Testis (tissue), 2 donors: Measurements from ENCODE around the gene AKAP8L.

Experiments
- CTCF ChIP-seq, 3 experiments: fragments of 450-650 bp in 2 of 3; fragments of 200-600 bp in 1 of 3; sonication (generic) in 1 of 3; IDR thresholded peaks; one replicate each; pipeline ENCODE4 v1.5.1; 2016 to 2019; ENCODE audit warnings: antibody characterized with exemption in 3 of 3, mild to moderate bottlenecking in 2 of 3, moderate library complexity in 1 of 3
- POLR2A ChIP-seq: fragments of 450-650 bp; IDR thresholded peaks from one replicate; pipeline ENCODE4 v1.6.1; 2017; ENCODE audit warnings: antibody characterized with exemption, mild to moderate bottlenecking, moderate library complexity

GRCh38 chr19:15371119-15371518 lies 47.7 kb downstream of the AKAP8L start:
- TF ChIP-seq CTCF (IDR thresholded peaks at IDR 0.05) (no peak), POLR2A (no peak)
